LNCaP clone FGC (cell line): ENCODE measurements around the gene AFF1.

Experiments used
- DNase-seq: peaks from one replicate; pipeline ENCODE4 v3.0.0-alpha.2; 2011; ENCODE audit warnings: low read depth
- H3K4me3 ChIP-seq: 2 replicates; pipeline ENCODE4 v1.5.1; 2011; ENCODE audit warnings: mild to moderate bottlenecking, low read depth, low read length, control low read depth
- CTCF ChIP-seq: IDR thresholded peaks from 2 replicates; pipeline ENCODE4 v1.5.1; 2012; ENCODE audit warnings: mild to moderate bottlenecking; ENCODE audit not compliant: control insufficient read depth, insufficient read depth; ENCODE audit errors: extremely low read depth

AFF1 gene

GRCh38 chr4:87147116-87147515, 212.3 kb downstream of the AFF1 start:
- no peak overlapping the region for H3K4me3 ChIP-seq
- DNase-seq, result no peak
- TF ChIP-seq CTCF, result no peak

DNA sequence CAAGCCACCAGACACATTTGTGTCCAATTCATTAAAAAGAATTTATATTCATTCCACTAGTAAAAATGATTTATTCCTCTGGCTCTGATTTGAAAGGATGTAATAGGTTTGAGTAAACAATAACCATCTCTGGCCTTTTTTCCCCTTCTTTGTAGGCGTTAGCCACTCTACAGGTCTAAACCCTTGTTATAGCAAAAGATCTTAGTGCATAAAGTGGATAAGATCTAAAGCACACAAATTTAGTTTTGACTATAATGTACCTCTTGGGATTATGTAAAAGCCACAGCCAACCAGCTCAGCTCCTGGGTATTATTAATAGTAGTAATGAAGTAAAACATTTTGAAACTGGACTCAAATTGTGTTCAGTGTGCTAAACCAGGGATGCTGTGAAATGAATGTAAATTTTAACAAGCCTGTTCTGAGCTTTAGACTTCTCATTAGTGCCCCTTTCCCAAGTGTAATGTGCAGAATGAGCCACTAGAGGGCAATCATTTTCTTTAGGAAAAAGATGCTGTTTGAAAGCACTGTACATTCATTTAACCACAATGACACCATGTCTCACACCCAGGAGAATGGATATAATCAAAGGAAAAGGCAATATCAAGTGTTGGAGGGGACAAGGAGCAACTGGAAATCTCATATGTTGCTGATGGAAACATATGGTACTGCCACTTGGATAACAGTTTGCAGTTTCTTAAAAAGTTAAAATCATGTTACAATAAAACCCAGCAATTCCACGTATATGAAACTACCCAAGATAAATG, 215.9 kb downstream of the AFF1 start:
- H3K4me3 ChIP-seq, result no peak overlapping the region
- peak; percentile 76 for TF ChIP-seq CTCF
- peak; percentile 73 for DNase-seq

DNA sequence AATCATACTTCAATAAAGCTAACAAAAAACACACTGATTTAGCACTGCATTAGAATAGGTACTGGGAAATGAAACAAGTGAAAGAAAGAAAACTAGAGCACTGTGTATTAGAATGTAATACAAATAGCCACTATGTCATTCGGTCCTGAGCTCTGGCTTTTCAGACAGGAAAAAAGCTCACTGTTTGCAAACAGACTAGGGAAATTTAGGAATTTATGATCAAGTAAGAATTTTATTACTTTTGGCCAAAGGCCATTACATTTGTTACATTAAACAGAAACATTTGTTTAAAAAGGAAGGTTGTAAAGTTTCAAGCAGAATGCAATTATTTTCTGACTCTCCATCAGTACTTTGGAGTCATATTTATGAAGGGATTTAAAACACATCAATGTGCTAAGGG, 216.9 kb downstream of the AFF1 start:
- no peak for TF ChIP-seq CTCF
- H3K4me3 ChIP-seq, result no peak overlapping the region
- no peak for DNase-seq

DNA sequence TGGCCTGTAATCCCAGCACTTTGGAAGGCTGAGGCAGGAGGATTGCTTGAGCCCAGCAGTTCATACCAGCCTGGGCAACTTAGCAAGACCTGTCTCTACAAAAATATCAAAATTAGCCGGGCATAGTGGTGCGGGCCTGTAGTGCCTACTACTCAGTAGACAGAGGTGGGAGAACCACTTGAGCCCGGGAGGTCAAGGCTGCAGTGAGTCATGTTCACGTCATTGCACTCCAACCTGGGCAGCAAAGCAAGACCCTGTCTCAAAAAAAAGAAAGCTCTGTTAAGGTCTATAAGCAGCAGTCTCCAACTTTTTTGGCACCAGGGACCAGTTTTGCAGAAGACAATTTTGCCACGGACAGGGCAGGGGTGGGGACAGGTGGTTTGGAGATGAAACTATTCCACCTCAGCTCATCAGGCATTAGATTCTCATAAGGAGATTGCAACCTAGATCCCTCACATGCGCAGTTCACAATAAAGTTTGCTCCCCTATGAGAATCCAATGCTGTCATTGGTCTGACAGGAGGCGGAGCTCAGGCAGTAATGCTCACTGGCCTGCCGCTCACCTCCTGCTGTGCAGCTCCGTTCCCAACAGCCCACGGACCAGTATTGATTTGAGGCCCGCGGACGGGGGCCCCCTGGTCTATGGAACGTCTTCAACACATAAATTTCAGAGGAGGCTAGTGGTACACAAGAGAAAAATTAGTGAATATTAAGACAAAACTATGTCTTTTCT, 217.7 kb downstream of the AFF1 start:
- no peak overlapping the region for H3K4me3 ChIP-seq
- TF ChIP-seq CTCF, result no peak
- no peak for DNase-seq

DNA sequence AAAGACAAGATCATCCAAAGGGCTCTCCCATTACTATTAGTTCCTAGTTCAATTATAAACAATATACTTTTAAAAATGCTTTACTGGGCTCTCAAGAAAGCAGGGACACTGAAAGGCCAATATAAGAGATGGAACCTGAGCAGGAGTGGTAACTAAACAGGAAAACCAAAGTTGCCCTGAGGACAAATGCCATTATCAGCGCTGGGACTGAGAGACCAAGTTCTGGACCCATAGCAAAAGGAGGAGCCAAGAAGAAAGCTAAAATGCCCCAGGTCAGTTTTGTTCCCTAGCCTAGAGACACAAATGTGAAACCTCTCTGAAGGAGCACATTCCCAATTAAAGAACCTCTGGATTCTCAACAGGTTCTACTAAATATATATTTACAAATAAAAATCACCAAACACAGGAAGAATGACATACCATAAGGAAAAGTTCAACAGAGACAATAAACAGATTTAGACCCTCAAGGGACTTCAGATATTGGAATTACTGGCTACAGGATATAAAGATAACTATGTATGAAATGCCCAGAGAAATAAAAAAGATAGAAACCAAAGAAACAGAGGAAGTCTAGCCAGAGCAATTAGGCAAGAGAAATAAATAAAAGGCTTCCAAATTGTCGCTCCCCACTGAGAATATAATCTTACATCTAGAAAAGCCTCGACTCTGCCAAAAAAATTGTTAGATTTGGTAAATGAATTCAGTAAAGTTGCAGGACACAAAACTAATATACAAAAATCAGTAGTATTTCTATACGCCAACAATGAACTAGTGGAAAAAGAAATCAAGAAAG, 218.5 kb downstream of the AFF1 start:
- no peak overlapping the region for H3K4me3 ChIP-seq
- TF ChIP-seq CTCF, result no peak
- no peak for DNase-seq

- DNase-seq, result no peak
- TF ChIP-seq CTCF, result no peak
- no peak overlapping the region for H3K4me3 ChIP-seq
Measured at GRCh38 chr4:87165892-87166291, 231.1 kb downstream of the AFF1 start.
